GM12873 (cell line): ENCODE data around the gene LRP11.
A peak's percentile ranks its signal among the peaks of the same experiment; 100 is the strongest.

Experiments
- TF ChIP-seq, protein P1 (sequence below): IDR thresholded peaks from 2 replicates; pipeline ENCODE4 v1.5.1; 2012; ENCODE audit warnings: low read depth, mild to moderate bottlenecking, moderate library complexity, low read length, control low read depth; ENCODE audit not compliant: insufficient read depth; ENCODE audit errors: missing control alignments

The LRP11 gene

DNA sequence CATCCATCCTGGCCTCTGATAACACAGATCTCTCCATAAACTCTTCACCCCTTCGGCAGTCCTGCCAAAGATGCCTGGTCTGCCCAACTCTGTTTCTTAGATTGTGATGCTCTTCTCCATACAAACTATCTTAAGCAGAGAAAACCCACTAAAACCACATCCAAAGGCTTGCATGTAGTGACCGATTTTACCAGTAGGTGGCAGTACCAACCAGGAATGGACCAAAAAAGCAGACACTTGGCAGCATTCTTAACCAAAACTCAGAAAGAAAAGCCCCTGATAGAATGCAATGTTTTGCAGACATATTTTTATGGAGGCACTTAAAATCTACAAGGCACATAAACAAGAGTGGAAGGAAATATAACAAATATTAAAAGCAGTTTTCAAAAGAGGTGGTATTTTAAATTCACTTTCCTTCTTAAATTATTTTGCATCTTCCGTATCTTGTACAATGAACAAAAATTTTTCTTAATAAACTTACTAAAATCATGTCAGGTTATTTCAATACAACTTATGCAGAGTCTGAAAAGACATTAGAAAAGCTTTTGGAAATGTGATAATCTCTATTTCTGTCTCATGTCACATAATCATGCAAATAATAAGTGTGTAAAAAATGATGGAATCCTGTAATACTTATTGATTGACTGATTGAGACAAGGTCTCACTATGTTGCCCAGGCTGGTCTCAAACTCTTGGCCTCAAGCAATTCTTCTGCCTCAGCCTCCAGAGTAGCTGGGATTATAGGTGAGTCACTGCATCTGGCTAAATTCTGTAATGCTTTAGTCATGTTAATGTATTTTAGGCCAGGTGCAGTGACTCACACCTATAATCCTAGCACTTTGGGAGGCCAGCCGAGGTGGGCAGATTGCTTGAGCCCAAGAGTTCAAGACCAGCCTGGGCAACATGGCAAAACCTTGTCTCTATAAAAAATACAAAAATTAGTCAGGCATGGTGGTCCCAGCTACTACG lies 29.4 kb downstream of the LRP11 start:
- TF ChIP-seq, protein P1, sequence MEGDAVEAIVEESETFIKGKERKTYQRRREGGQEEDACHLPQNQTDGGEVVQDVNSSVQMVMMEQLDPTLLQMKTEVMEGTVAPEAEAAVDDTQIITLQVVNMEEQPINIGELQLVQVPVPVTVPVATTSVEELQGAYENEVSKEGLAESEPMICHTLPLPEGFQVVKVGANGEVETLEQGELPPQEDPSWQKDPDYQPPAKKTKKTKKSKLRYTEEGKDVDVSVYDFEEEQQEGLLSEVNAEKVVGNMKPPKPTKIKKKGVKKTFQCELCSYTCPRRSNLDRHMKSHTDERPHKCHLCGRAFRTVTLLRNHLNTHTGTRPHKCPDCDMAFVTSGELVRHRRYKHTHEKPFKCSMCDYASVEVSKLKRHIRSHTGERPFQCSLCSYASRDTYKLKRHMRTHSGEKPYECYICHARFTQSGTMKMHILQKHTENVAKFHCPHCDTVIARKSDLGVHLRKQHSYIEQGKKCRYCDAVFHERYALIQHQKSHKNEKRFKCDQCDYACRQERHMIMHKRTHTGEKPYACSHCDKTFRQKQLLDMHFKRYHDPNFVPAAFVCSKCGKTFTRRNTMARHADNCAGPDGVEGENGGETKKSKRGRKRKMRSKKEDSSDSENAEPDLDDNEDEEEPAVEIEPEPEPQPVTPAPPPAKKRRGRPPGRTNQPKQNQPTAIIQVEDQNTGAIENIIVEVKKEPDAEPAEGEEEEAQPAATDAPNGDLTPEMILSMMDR: peak; percentile 82

DNA sequence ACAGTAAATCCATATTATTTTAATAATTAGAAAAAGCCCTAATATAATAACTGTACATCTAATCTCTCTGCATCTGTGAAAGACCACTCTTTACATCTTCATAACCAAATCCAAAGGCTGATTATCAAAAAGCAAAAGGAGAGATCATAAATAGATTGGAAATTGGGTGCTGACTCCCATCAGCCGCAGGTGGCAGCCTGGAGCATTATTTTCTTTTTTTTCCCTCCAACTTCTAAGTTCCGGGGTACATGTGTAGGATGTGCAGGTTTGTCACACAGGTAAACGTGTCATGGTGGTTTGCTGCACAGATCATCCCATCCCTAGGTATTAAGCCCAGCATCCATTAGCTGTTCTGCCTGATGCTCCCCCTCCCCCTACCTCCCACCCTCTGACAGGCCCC lies 30.5 kb downstream of the LRP11 start:
- TF ChIP-seq, protein P1: no peak

DNA sequence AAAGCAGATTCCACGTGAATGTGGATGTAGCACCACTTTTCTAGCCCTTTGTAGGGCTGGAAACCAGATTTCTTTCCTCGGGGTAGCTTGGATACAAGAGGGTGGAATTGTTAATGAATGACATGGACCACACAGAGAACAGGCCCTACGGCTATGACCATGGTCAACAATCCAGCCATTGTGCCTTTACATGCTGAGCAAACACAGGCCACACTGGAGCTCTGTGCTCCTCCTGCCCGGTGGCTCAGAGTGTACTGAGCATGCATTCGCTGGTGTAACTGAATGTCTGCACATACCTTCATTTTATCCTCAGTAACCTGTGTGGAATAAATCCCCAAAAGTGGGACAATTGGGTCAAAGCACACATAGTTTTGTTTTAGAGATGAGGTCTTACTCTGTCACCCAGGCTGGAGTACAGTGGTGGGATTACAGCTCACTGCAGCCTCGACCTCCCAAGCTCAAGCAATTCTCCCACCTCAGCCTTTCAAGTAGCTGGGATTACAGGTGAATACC lies 32.8 kb downstream of the LRP11 start:
- TF ChIP-seq, protein P1: no peak

DNA sequence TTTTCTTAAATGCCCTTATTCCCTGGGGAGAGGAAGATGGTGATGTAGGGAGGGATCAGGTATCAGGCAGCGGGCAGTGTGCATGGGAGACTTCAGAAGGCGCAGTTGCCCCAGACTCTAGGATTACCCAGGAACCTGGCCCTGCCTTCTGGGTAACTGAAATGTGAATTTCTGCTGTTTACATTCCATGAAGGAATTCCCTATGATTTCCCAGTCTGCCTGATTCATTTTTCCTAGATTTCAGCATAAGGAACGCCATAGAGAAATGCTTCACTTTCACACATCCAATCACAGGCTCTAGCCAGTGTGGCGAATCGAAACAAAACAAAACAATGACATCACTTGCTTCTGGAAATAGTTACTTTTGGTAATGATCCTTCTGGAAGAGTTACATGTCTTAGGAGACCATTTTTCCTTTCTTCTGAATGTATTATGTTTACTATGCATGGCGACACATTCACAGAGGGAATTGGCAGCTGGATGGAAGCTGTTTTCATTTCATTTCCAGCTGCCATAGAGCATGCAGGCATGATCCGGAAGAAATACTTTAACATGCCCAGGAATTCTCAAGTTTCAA lies 33.3 kb downstream of the LRP11 start:
- TF ChIP-seq, protein P1: no peak

DNA sequence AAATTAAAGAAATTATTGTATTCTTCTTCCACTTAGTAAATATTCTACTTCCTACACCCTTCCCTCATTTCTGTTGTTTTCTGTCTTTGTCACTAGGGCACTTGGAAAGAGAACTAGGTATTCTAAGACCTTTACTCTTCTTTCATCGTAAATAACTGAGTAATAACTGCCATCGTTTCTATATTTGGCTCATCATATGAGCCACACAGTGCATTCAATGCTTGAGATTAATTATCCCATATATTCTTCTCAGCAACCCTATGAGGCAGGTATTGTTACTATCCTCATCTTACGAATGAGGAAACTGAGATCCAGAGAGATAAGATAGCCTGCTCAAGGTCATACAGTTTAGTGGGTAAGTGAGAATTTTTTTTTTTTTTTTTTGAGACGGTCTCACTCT lies 38.9 kb downstream of the LRP11 start:
- TF ChIP-seq, protein P1: no peak

DNA sequence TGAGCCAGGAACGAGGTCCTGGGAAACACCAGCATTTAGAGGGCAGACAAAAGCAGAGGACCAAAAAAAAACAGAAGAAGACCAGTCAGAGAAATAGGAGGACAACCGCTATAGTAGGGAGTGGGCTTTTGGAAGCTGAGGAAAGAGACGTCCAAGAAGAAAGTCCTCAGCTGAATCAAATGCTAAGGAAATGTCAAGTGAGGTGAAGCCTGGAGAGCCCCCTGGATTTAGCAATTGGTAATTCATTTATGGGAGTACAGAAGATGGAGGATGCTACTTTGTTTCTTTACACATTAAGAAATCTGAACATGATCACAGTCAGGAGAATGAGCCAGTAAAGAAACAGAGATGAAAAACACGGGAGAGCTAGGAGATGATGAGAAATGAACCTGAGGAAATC lies 41.1 kb downstream of the LRP11 start:
- TF ChIP-seq, protein P1: no peak

DNA sequence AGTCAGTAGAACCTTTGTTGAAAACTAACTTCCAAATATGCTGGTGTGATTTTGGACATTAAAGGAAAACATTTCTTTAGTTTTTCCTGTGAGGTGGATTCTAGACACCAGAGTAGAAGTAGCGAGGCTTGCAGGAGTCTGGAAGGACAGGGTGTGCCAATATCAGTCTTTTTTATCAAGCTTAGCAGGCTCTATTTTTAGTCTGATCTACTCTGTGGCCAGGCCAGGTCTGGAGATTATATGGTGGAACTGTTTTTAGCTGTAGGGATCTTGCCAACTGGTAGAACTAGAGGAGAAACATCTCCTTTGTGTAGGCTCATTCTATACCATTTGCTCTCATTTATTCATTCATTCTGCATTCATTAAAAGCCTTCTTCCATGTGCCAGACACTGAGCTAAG lies 42.7 kb downstream of the LRP11 start:
- TF ChIP-seq, protein P1: no peak
